ENCODE data around the gene MAPK1IP1L.
"Not testable (repeated sequence)": the region's sequence is repeated elsewhere in the genome, so short reads cannot be mapped to it uniquely, and the experiment has no call there.

Gene MAPK1IP1L

DNA sequence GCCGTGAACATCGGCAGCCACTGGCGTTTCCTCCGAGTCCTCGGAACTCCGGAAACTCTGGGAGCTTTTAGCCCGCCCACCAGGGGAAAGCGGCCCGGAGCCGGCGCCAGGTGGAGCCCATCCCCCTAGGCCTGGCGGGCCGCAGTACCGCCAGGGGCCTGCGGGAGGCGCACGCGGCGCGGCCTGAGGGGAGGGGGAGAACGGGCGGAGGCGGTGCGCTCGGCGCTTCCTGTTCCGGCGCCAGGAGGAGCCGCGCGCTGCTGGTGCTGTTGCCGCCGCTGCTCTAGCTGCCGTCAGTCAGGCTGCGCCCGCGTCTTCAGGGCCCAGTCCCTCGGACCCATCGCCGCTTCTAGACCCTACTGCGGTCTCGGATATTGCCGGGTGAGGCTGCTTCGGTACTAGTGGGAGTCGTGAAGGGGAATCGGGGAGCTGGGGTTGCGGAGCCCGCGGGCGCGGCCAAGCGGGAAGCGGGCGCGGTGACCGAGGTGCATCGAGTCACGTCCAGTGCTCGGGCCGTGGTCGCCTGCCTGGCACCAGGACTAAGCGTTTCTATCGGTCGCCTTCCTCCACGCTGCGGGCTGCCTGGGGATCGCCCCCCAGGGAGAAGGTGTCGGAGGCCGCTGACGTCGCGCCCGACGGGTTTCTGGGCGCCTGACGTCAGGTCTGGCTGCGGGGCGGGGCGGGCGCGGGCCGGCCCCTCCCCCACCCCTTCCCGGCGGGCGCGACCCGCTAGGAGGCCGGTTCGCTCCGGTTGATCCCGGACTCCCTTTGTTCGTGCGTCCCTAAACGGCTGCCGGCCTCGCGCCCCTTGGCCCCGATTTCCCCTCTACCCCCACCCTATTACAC lies at the start of gene MAPK1IP1L:
Gene MAPK1IP1L, plus strand, starts transcription at position 225 of the 846 bp plus-strand sequence. CDS start 10,037 bp downstream, outside the sequence.
- peak; percentile 86 for DNase-seq (ENCODE audit: low read depth, low spot score)

DNA sequence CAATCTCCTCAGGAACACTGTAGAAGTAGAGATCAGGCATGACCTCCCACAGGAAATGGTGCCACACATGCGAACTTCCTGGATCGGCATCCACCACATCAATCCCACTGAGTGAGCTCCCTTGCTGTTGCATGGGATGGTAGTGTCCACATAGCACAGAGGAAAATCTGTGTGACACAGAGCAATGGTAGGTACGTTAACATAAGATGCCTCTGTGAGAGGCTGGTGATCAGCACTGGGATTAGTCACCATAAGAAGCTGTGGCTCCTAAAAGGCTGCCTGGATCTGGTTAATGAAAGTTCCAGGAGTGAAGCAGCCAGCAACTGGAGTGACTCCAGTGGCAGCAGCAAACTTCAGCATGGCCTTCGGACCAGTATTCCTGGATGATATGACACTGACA lies 46.4 kb upstream of the MAPK1IP1L start:
- DNase-seq (ENCODE audit: low read depth, low spot score): no peak

DNA sequence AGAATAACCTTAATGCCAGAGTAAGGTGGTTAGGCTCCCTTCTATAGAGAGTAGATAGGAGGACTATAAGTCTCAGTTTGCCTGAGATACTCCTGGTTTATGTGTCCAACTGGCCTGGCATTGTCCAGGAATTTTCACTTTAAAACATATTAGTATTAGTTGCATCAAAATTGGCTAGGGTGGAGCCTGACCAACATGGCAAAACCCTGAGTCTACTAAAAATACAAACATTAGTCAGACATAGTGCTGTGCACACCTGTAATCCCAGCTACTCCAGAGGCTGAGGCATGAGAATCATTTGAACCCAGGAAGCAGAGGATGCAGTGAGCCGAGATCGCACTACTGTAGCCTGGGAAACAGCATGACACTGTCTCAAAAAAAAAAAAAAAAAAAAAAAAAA lies 36.4 kb upstream of the MAPK1IP1L start:
- no peak for DNase-seq (ENCODE audit: low read depth, low spot score)

GRCh38 chr14:55019968-55020554 lies 31.4 kb upstream of the MAPK1IP1L start:
- DNase-seq (ENCODE audit: low read depth, low spot score): no peak

- DNase-seq (ENCODE audit: low read depth, low spot score): not testable (repeated sequence)
These were observed 27.1 kb upstream of the MAPK1IP1L start for GRCh38 chr14:55024365-55024764.

DNA sequence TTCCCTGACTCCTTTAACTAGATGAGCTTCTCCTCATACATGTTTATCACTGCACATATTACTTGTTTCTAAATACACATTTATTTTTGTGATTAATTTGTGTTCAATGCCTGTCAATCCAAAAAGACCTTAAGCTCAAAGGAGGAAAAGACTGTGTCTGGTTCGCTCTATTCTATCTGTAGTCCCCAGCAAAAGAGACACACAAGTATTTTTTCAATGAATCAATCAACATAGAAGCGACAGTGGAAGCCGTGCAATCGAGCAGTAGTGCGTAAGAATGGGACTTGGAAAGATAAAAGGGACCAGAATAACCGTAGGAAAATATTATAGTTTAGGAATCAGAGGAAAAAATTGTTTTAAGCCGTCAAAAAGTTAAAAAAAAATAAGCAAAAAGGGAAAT lies 25.5 kb upstream of the MAPK1IP1L start:
- no peak for DNase-seq (ENCODE audit: low read depth, low spot score)

GRCh38 chr14:55026441-55026792 lies 25.0 kb upstream of the MAPK1IP1L start:
- DNase-seq (ENCODE audit: low read depth, low spot score): no peak

- peak; percentile 77 for DNase-seq (ENCODE audit: low read depth, low spot score)
These were observed 24.5 kb upstream of the MAPK1IP1L start, which contains the start of the genes SOCS4 and WDHD1 for GRCh38 chr14:55026793-55027561. TSS of gene SOCS4 (plus strand) at chr14:55027236. CDS start at chr14:55043042, 15,806 bp downstream. TSS of gene WDHD1 (minus strand) at chr14:55027099. CDS start at chr14:55026787, 312 bp downstream.

GRCh38 chr14:55028066-55028465 lies 23.4 kb upstream of the MAPK1IP1L start:
- no peak for DNase-seq (ENCODE audit: low read depth, low spot score)

GRCh38 chr14:55028476-55028875 lies 23.0 kb upstream of the MAPK1IP1L start:
- no peak for DNase-seq (ENCODE audit: low read depth, low spot score)

DNA sequence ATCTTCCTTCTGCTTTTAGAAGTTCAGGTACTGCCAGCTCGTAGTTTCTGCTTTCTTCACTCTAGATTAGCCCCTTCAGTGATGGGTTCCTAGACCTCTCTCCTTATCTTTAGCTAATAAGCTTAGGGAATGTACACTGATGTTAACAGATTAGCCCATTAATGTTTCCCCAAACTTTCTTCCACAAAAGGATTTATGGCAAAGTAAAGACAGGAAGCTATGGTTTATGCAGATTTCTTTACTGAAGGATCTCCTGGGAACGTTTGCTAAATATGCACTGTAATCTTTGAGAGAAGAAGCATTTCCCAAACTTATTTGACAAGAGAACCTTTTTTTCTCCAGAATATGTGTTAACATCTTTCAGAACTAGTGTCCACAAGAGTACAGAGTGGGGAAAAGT lies 20.3 kb upstream of the MAPK1IP1L start:
- DNase-seq (ENCODE audit: low read depth, low spot score): no peak

DNA sequence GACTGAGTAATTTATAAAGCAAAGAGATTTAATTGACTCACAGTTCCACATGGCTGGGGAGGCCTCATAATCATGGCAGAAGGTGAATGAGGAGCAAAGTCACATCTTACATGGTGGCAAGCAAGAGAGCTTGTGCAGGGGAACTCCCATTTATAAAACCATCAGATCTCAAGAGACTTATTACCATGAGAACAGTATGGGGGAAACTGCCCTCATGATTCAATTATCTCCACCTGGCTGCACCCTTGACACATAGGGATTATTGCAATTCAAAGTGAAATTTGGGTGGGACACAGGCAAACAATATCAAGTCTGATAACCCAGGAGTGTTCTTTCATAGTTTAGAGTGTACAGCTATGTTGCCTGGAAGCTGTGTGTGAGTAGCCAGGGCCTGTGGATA lies 13.5 kb upstream of the MAPK1IP1L start:
- not testable (repeated sequence) for DNase-seq (ENCODE audit: low read depth, low spot score)

GRCh38 chr14:55038708-55039107 lies 12.7 kb upstream of the MAPK1IP1L start:
- no peak for DNase-seq (ENCODE audit: low read depth, low spot score)

- no peak for DNase-seq (ENCODE audit: low read depth, low spot score)
These were observed 7.9 kb upstream of the MAPK1IP1L start for GRCh38 chr14:55043528-55043927.

DNA sequence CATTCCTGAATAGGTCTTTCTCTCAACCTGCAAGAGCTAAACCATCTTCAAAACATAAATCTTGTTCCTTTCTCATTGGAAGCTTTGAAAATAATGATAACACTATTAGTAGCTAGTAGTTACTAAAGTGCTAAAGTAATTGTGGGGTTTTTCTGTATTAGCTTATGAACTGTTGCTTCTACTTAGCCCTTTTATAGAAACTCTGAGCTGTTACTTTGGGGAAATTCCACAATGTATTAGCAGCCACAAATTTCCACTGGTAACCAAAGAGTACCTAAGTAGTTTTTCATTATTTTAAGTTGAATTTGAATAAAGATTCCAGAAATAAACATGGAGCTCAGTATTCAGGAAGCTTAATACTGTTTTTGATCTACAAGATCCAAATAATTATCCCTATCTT lies 6.4 kb upstream of the MAPK1IP1L start:
- DNase-seq (ENCODE audit: low read depth, low spot score): no peak

- DNase-seq (ENCODE audit: low read depth, low spot score): no peak
These were observed 4.0 kb upstream of the MAPK1IP1L start for GRCh38 chr14:55047301-55048053.

- no peak for DNase-seq (ENCODE audit: low read depth, low spot score)
These were observed 2.5 kb upstream of the MAPK1IP1L start for GRCh38 chr14:55048900-55049436.

- no peak for DNase-seq (ENCODE audit: low read depth, low spot score)
These were observed 353 bp upstream of the MAPK1IP1L start for GRCh38 chr14:55051165-55051422.

GRCh38 chr14:55052269-55052930 lies 953 bp downstream of the MAPK1IP1L start:
- DNase-seq (ENCODE audit: low read depth, low spot score): no peak

DNA sequence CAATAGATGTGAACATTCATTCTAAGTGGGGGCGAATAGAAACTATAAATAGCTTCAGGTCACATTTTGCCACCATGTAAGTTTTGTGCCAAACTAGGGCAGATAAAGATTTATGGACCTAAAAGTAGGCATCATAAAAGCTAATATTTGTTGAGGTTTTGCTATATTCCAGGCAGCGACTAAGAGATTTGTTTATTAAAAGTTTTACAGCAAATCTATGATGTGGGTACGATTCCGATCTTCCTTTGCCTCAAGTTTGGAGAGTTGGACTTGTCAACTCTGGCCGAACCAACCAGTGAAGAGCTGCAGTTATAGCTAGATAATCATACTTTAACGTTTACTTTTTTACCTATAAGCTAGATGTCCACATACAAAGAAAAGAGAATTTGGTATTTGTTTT lies 1.6 kb downstream of the MAPK1IP1L start:
- no peak for DNase-seq (ENCODE audit: low read depth, low spot score)

- no peak for DNase-seq (ENCODE audit: low read depth, low spot score)
These were observed 2.1 kb downstream of the MAPK1IP1L start for GRCh38 chr14:55053500-55053899.

All from smooth muscle cell of the brain vasculature (primary cell).